Measurements from ENCODE around the gene FRRS1L.

FRRS1L gene

DNA sequence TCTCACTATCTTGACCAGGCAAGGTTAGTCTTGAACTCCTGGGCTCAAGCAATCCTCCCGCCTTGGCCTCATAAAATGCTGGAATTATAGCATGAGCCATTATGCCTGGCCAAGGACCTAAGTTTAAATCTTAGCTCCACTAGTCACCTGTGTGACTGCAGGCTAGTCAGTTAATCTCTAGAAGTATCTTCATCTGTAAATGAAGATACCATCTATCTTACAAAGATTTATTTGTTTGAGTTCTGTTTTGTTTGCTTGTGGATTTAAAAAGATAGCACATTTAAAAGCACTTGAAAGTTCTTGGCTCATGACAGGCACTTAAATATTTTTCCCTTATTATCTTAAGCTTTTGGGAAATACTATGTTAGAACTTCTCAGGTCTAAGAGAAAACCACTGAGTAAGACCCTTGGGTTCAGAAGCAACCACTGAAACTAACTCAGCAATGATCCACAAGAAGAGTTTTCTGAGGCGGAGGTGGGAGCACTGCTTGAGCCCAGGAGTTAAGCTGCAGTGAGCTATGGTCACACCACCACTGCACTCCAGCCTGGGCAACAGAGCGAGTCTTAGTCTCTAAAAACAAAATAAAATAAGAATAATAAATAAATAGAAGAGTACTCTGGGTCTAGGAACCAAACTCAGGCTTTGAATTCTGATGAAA is 66.4 kb downstream of the FRRS1L start:
- DNase-seq: no peak

DNA sequence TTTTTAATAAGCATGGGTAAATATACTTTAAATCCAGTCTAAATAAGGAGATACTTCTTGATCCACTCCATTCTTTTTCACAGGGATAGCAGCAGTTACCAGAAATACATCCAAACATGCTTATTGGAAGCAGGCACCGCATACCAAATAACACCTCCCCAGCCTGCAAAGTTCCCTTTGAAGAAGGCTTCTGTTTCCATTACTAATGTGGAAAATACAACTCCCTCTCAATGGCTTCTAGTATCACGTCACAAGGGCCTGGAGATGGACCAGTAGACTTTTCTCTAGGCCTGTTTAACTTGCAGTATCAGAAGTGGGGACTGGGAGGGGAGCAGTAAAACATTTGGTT is 68.1 kb downstream of the FRRS1L start:
- DNase-seq: no peak

DNA sequence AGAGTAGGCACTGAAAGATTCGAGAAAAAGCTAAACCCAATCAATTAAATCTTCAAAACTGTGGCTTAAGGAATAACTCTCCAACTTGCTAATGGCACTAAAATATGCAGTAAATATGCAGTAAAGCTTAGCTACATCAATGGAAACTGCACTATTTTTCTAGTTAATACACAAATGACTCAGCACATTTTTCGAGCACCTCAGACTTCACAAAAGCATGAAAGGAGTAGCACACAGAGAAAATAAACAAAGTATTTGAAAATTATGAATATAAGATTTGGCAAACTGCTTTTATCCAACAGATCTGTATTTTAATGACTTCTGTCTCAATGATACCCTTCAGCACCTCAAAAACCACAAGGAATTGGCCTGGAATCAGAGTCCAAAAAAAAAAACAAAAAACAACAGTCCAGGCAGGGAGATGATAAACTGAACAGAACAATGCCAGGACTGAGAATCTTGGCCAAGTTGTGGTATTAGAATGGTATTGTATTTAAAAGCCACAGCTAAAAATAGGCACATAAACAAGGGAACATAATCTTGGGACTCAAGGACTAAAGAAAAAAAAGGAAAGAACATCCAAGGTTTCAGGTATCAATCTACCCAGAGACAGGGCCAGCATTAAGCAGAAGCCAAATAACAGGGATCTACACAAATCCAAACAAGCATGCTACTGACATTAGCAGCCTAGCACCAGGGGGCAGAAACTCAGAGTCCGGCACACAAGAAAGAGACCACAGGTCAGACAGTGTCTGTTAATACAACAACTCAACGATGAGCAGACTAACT is 68.7 kb downstream of the FRRS1L start:
- no peak for DNase-seq

DNA sequence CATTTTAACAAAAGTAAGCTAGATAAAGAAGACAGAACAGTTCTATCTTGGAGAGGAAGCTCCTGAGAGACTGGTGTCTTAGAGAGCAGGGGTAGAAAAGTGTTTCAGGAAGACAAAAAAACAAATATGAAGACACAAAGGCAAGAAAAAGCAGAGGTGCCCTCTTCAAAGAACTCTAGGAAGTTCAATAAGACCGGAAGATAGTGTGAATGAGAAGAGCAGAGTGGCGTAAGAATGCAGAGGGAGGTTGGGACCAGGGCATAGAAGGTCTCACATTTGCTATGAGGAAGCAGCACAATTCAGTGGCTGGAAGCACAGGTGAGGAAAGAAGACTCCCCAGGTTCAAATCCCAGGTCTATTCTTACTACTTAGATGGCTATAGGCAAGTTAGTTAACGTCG is 69.9 kb downstream of the FRRS1L start:
- DNase-seq: no peak

DNA sequence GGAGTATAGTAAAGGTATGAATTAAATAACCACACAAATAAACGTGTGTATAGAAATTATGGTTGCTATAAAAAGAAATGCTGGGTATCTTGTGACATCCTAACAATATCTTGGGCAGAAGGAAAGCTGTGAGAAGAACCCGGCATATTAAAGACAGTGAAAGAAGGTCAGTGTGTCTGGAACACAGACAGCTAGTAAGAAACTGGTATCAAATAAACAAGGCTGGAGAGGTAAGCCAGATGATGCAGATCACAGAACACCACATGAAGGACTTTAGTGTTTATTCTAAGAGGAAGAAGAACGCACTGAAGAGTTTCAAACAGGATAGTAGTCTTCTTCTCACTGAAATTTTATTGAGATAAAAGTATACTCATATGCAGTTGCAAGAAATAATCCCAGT is 71.7 kb downstream of the FRRS1L start:
- DNase-seq: no peak

DNA sequence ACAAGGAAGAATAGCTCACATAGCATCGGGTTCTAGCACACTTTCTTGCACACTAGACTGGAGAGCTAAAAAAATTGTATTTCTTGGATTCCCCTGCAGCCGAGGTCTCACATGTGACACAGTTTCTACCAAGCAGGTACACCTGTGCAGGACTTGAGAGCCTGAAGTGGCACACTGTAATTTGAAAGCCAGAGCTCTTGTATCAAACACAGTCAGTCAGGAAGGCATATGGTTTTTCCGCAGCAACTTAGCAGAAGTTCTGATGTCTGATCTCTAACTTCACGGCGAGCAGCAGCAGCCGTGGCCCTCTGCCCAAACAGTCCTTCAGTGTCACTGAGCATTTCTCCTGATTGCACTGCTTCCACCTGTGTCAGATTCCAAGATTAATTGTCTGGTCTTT is 72.8 kb downstream of the FRRS1L start:
- no peak for DNase-seq

DNA sequence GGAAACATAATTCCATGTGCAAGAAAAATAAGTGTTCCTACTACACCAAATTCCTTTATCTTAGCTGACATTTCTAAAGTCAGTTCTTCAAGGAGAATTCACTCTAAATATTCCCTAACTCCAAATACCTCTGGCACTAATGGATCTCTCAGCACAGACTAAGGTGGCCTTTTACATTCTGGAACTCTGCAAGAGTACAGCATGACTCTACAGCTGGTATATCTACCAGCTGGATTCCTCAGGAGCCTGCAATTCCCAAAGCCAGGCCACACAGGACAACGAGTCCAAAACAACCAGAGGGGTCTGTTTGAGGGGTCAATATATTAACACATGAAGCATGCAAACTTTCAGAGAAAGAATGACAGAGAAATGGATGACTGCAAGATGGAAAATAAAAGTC is 74.5 kb downstream of the FRRS1L start:
- no peak for DNase-seq

DNA sequence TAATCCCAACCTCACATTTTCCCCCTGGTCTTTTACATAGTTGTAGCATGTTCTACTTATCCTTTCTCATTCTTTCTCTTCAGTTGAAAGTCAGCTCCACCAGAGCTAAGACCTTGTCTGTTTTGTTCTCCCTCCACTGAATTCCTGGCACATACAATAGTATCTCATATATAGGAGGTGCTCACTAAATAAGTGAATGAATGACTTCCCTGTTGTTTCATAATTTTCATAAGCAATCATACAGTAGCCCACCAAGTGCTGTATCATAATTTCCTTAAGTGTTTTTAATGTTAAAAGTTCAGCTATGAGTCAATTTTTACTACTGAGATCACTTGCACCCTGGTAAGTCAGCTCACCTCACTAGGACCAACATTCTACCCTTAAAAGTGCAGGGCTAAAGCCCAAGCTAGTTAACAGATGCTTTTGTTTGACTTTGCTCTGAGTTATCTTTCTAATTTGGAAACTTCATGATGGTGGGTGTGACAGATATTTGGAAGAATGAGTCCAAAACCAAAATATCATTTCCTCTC is 74.9 kb downstream of the FRRS1L start:
- DNase-seq: no peak

DNA sequence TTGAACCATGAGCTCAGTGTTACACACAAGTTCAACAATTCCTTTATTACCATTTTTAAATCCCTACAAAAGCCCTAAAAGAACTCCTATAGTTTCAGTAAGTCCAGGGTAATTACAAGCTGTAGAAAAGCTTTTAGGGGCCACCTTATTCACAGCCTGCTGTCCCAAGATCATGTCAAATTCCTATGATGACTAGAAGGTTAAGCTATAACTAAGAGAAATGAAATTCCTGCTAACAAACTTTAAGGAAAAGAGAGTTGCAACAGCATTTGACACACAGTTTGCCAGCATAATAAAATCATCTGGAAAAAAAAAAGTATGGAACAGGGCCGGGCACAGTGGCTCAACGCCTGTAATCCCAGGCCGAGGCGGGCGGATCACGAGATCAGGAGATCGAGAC is 78.8 kb downstream of the FRRS1L start:
- no peak for DNase-seq

DNA sequence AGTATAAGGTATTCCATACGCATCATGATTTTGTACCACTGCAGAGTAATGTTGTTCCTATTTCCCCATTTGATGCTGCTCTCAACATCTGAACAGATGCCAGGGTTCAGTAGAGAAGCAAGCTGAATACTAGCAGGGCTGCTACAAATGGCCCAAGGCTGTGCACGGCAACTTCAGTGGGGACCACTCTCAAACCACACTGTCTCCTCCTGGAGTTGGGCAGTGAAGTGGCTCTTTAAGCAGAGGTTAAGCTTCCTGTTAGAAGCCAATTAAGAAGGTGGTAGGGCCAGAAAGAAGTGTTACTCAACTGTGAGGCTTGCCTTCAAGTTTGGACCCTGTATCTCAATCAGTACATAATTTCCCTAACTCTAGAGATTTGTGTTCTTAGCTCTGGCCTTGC is 79.3 kb downstream of the FRRS1L start:
- DNase-seq: no peak

DNA sequence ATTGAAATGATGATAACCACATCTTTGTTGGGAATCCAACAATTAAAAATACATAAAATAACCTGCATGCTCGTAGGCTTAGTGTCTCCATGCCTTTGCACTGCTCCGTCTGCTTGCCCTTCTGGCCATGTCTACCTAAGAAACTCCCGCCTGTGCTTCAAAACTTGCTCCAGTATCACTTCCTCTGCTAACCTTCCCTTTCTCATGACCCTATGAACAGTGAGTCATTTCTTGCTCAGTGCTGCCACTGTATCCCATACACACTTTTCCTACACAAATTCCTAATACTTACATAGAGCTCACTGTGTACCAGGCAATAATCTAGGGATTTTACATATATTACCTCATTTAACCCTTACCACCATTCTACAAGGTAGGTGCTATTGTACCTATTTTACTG is 80.8 kb downstream of the FRRS1L start:
- DNase-seq: no peak

DNA sequence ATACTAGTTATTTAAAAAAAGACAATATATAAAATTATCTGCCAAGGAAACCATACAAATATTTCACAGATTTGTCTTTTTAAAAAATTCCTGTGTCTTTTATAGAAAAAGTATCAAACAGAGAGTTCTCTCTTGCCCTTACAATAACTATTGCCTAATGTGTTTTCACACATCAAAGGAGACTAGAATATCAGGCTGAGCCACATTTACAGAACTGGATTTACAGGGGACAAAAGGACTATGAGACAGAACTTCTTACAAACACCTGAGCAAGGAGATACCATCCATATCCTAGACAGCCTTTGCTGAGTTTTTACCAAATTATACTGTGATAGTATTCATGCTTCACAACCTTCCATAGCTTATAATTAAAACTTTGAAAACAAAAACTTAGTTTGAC is 81.5 kb downstream of the FRRS1L start:
- no peak for DNase-seq

DNA sequence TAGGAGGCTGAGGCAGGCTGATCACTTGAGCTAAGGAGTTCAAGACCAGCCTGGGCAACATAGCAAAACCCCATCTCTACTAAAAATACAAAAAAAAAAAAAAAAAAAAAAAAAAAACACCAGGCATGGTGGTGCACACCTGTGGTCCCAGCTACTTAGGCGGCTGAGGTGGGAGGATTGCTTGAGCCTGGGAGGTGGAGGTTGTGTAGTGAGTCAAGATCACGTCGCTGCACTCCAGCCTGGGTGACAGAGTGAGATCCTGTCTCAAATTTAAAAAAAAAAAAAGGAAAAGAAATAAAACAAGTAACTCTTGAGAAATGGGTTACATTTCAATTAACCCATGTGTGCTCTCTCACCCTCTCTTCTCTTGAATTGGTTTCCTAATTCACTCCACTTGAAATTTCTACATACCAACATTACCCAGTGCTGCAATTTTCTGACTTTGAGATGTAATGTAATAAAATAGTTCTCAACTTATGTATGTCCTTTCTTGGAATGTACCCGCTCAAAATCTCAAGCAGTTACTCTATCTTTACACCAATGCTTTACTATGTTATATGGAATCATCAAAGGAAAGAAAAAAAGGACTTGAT is 83.1 kb downstream of the FRRS1L start:
- DNase-seq: no peak

DNA sequence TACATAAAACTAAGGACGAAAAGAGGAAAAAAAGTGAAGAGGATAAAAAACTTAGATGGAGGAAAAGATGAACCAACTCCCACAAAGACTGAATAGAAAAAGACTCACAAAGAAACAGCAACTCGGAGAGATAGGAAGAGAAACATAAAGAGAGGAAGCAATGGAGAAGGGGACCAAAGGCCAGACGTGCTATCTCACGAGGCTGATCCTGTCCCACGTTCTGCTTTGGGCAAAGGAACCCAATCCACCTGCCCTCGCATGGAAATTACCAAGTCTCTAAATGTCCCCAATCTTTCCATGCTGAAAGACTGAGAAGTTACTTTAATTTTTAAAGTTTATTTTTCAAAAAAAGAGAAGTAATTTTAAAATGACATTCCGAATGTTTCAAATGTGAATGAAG is 83.9 kb downstream of the FRRS1L start:
- DNase-seq: no peak

DNA sequence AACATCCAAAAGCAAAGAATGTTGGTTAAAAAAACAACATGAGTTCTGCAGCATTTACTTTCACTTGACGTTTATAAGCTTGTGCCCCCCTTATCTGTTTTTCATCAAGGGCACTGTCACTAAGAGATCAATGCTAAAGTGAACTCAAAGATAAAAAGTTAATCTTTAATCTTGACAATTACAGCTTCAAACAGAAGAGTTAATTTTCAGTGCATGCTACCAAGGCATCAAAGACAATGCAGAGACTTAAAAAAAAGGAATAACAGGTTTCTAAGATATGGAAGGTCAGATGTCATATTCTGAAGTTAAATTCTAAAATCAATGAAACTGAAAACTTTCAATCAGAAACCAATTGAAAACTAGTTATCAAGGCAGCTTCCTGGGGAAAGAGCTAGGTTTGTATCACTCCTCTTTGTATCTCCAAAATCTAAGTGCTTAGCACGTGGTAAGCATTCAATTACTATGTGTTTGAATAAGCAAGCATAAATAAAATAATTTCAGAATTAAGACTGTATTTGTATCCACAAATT is 84.9 kb downstream of the FRRS1L start:
- no peak for DNase-seq
